ENCODE results near the gene CAPN1. TPM values are rescaled to one million over a fixed set of nuclear protein-coding genes. Genes with fewer than 3 reads are reported as not detected.

The CAPN1 gene
- polyA plus RNA-seq, 1 donor from 2014 or later = 113 TPM

Other genes with a start within 250 kb of the CAPN1 start
- not detected for gene GPHA2, start 246.0 kb upstream of the CAPN1 start, polyA plus RNA-seq
- gene MAJIN, start 209.8 kb upstream of the CAPN1 start, polyA plus RNA-seq = 0.39 TPM
- 0.29 TPM for gene BATF2, start 185.0 kb upstream of the CAPN1 start, polyA plus RNA-seq
- gene ARL2, start 167.8 kb upstream of the CAPN1 start, polyA plus RNA-seq = 100 TPM
- gene SNX15, start 154.5 kb upstream of the CAPN1 start, polyA plus RNA-seq = 24.4 TPM
- 7.2 TPM for gene SAC3D1, start 140.7 kb upstream of the CAPN1 start, polyA plus RNA-seq
- 21.5 TPM for gene NAALADL1, start 123.4 kb upstream of the CAPN1 start, polyA plus RNA-seq
- gene CDCA5, start 97.9 kb upstream of the CAPN1 start, polyA plus RNA-seq = 2.0 TPM
- 36.4 TPM for gene ZFPL1, start 97.7 kb upstream of the CAPN1 start, polyA plus RNA-seq
- gene VPS51, start 85.7 kb upstream of the CAPN1 start, polyA plus RNA-seq = 88.2 TPM
- gene TM7SF2, start 70.1 kb upstream of the CAPN1 start, polyA plus RNA-seq = 18.2 TPM
- 20.2 TPM for gene ZNHIT2, start 64.2 kb upstream of the CAPN1 start, polyA plus RNA-seq
- 1,422 TPM for gene FAU, start 59.8 kb upstream of the CAPN1 start, polyA plus RNA-seq
- 95.5 TPM for gene MRPL49, start 59.6 kb upstream of the CAPN1 start, polyA plus RNA-seq
- gene SYVN1, start 47.4 kb upstream of the CAPN1 start, polyA plus RNA-seq = 61.2 TPM
- gene SPDYC, start 11.7 kb upstream of the CAPN1 start, polyA plus RNA-seq = not detected
- gene POLA2, start 80.0 kb downstream of the CAPN1 start, polyA plus RNA-seq = 13.0 TPM
- not detected for gene CDC42EP2, start 132.9 kb downstream of the CAPN1 start, polyA plus RNA-seq
- gene DPF2, start 151.9 kb downstream of the CAPN1 start, polyA plus RNA-seq = 77.7 TPM
- gene TIGD3, start 172.8 kb downstream of the CAPN1 start, polyA plus RNA-seq = 2.3 TPM
- gene SLC25A45, start 200.7 kb downstream of the CAPN1 start, polyA plus RNA-seq = 17.8 TPM
- 54.2 TPM for gene FRMD8, start 204.7 kb downstream of the CAPN1 start, polyA plus RNA-seq
- 1.2 TPM for gene NEAT1, start 240.9 kb downstream of the CAPN1 start, polyA plus RNA-seq